CD4-positive, alpha-beta T cell (primary cell): Measurements from ENCODE around the gene MAGI1. TPM values are rescaled to one million over a fixed set of nuclear protein-coding genes. Genes with fewer than 3 reads are reported as not detected.
"Not testable (repeated sequence)": the region's sequence is repeated elsewhere in the genome, so short reads cannot be mapped to it uniquely, and the experiment has no call there.

Source experiments
- ATAC-seq: fragments of 200-7000 bp; cut with Tn5 transposase; one replicate; pipeline ENCODE4 v1.10.0; 2022; ENCODE audit warnings: mild to moderate bottlenecking; ENCODE audit not compliant: poor library complexity
- CTCF ChIA-PET: fragments of 350-600 bp; sonication (Branson Sonifier 250); formaldehyde crosslinking; loops from one replicate; lab custom pipeline; 2021; ENCODE audit warnings: antibody characterized with exemption, inconsistent platforms; lab: Charles Lee
- POLR2A ChIA-PET: fragments of 350-600 bp; sonication (Branson Sonifier 250); formaldehyde crosslinking; loops from one replicate; lab custom pipeline; 2021; ENCODE audit warnings: antibody characterized with exemption, inconsistent platforms; lab: Charles Lee
- DNase-seq, 14 experiments: peaks; one replicate each; pipeline ENCODE4 v3.0.0-alpha.2; 2013 to 2020; ENCODE audit warnings: mixed read lengths in 2 of 14
- H3K27ac ChIP-seq, 2 donors: one replicate each; pipeline versions ENCODE4 v1.5.1 to v1.7.0; 2013; ENCODE audit warnings: low read length in 2 of 2, low read depth in 1 of 2, mild to moderate bottlenecking in 1 of 2
- H3K27me3 ChIP-seq, 2 experiments: 1 replicate in 1 of 2; 2 replicates in 1 of 2; pipeline versions ENCODE4 v1.6.1 to v1.7.0; 2013; ENCODE audit warnings: low read length in 2 of 2, control low read depth in 1 of 2, mild to moderate bottlenecking in 1 of 2, moderate library complexity in 1 of 2; ENCODE audit not compliant: insufficient read depth in 2 of 2, control insufficient read depth in 1 of 2
- H3K36me3 ChIP-seq: one replicate; pipeline ENCODE4 v1.6.1; 2013; ENCODE audit warnings: low read length, control low read depth; ENCODE audit not compliant: insufficient read depth
- H3K4me1 ChIP-seq: one replicate; pipeline ENCODE4 v1.6.1; 2013; ENCODE audit warnings: low read length, control low read depth; ENCODE audit not compliant: insufficient read depth
- H3K4me3 ChIP-seq: one replicate; pipeline ENCODE4 v1.5.1; 2013; ENCODE audit warnings: mild to moderate bottlenecking, low read length, moderate library complexity
- H3K9me3 ChIP-seq, 2 experiments: 1 replicate in 1 of 2; 2 replicates in 1 of 2; pipeline versions ENCODE4 v1.6.1 to v1.7.0; 2013; ENCODE audit warnings: low read length in 2 of 2, mild to moderate bottlenecking in 2 of 2, control low read depth in 1 of 2, moderate library complexity in 1 of 2; ENCODE audit not compliant: control insufficient read depth in 1 of 2, insufficient read depth in 1 of 2
- H3K27ac Mint-ChIP-seq: one replicate; pipeline ENCODE4 v1.8.0; 2020; ENCODE audit warnings: mixed read lengths
- H3K27me3 Mint-ChIP-seq: one replicate; pipeline ENCODE4 v1.8.0; 2021; ENCODE audit warnings: mixed read lengths
- H3K36me3 Mint-ChIP-seq: one replicate; pipeline ENCODE4 v1.8.0; 2021; ENCODE audit warnings: low read depth, mixed read lengths
- H3K4me1 Mint-ChIP-seq: one replicate; pipeline ENCODE4 v1.8.0; 2021; ENCODE audit warnings: low read depth, mixed read lengths
- H3K4me3 Mint-ChIP-seq: one replicate; pipeline ENCODE4 v1.8.0; 2020; ENCODE audit warnings: mild to moderate bottlenecking, mixed read lengths
- H3K9me3 Mint-ChIP-seq: one replicate; pipeline ENCODE4 v1.8.0; 2020; ENCODE audit warnings: mixed read lengths
- intact Hi-C, 2 experiments: fragments of 100-400 bp; cut with DNase I in 1 of 2; cut with micrococcal nuclease in 1 of 2; formaldehyde crosslinking; loops; one replicate each; pipeline versions ENCODE4 v1.15.1 to v1.9.0; 2023 to 2025; cut with DNase I, micrococcal nuclease
- total RNA-seq, 174 experiments: library from RNA in 2 of 174; stranded (reverse) in 2 of 174; gene quantifications; one replicate each; pipeline ENCODE4 v1.2.3 and lab custom pipeline; 2021 to 2026
- TF ChIP-seq, protein P1 (sequence below): fragments of 200-600 bp; IDR thresholded peaks from one replicate; pipeline ENCODE4 v1.8.0; 2022; ENCODE audit warnings: antibody characterized with exemption, mild to moderate bottlenecking

The MAGI1 gene
- total RNA-seq, 2 experiments from 2014 or later = not detected

DNA sequence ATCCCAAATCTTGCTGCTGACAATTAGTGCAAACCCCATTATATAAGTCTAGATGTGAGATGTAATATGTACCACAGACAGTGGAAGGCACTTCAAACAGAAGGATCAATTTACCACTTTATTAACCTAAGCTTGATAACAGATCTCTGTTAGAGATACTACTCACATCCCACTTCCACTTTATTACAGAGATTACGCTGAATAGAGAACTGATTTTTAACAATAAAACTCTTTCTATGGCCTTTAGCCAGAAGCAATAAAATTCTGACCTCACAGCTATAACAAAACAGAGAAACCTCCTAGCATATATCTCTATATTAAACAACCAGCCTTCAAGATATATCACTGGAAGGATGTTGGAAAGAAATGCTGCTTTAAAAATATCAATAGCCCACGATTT lies 517.7 kb downstream of the MAGI1 start:
- Mint-ChIP-seq H3K4me3 (no peak overlapping the region), H3K27ac (no peak overlapping the region), H3K4me1 (no peaks in the 10 kb centered on the region), H3K36me3 (no peaks in the 10 kb centered on the region), H3K27me3 (no peaks in the 10 kb centered on the region), H3K9me3 (peaks cover 2% of the 10 kb centered on the region)
- Histone ChIP-seq H3K4me1 (no peaks in the 10 kb centered on the region), H3K4me3 (no peak overlapping the region), H3K27me3 (no peaks in the 10 kb centered on the region), H3K27ac (no peak overlapping the region), H3K36me3 (no peaks in the 10 kb centered on the region), H3K9me3 (peaks cover 0 to 10% of the 10 kb centered on the region in 2 experiments)
- no peak for ATAC-seq
- POLR2A ChIA-PET = no interaction called here
- CTCF ChIA-PET = no interaction called here
- intact Hi-C loops = no loop called here
- TF ChIP-seq, protein P1, sequence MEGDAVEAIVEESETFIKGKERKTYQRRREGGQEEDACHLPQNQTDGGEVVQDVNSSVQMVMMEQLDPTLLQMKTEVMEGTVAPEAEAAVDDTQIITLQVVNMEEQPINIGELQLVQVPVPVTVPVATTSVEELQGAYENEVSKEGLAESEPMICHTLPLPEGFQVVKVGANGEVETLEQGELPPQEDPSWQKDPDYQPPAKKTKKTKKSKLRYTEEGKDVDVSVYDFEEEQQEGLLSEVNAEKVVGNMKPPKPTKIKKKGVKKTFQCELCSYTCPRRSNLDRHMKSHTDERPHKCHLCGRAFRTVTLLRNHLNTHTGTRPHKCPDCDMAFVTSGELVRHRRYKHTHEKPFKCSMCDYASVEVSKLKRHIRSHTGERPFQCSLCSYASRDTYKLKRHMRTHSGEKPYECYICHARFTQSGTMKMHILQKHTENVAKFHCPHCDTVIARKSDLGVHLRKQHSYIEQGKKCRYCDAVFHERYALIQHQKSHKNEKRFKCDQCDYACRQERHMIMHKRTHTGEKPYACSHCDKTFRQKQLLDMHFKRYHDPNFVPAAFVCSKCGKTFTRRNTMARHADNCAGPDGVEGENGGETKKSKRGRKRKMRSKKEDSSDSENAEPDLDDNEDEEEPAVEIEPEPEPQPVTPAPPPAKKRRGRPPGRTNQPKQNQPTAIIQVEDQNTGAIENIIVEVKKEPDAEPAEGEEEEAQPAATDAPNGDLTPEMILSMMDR = no peak
- DNase-seq = no peak

- TF ChIP-seq, protein P1 = no peak
- Histone ChIP-seq H3K27me3 (no peaks in the 10 kb centered on the region), H3K4me1 (no peaks in the 10 kb centered on the region), H3K9me3 (peaks cover 0 to 10% of the 10 kb centered on the region in 2 experiments), H3K27ac (no peak overlapping the region), H3K4me3 (no peak overlapping the region), H3K36me3 (no peaks in the 10 kb centered on the region)
- Mint-ChIP-seq H3K4me1 (no peaks in the 10 kb centered on the region), H3K4me3 (no peak overlapping the region), H3K9me3 (peaks cover 6% of the 10 kb centered on the region), H3K27ac (no peak overlapping the region), H3K27me3 (no peaks in the 10 kb centered on the region), H3K36me3 (no peaks in the 10 kb centered on the region)
- ATAC-seq (no peak), DNase-seq (no peak)
- CTCF ChIA-PET = no interaction called here
- POLR2A ChIA-PET = no interaction called here
- intact Hi-C loops = no loop called here
These were observed 521.7 kb downstream of the MAGI1 start for GRCh38 chr3:65516998-65517397.

DNA sequence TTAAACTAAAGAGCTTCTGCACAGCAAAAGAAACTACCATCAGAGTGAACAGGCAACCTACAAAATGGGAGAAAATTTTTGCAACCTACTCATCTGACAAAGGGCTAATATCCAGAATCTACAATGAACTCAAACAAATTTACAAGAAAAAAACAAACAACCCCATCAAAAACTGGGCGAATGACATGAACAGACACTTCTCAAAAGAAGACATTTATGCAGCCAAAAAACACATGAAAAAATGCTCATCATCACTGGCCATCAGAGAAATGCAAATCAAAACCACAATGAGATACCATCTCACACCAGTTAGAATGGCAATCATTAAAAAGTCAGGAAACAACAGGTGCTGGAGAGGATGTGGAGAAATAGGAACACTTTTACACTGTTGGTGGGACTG lies 524.4 kb downstream of the MAGI1 start:
- H3K4me3 Mint-ChIP-seq, H3K27me3 Mint-ChIP-seq, POLR2A ChIA-PET, H3K36me3 Mint-ChIP-seq, H3K36me3 ChIP-seq, H3K27ac Mint-ChIP-seq, H3K27me3 ChIP-seq, H3K4me1 ChIP-seq, DNase-seq, CTCF ChIA-PET, H3K4me3 ChIP-seq, H3K9me3 Mint-ChIP-seq, ATAC-seq, H3K4me1 Mint-ChIP-seq, H3K27ac ChIP-seq, intact Hi-C loops: not testable (repeated sequence)
- peaks cover 0 to 14% of the 10 kb centered on the region in 2 experiments for H3K9me3 ChIP-seq

- POLR2A ChIA-PET, H3K27ac Mint-ChIP-seq, H3K36me3 Mint-ChIP-seq: not testable (repeated sequence)
These were observed 529.3 kb downstream of the MAGI1 start for GRCh38 chr3:65509423-65509794.

More at GRCh38 chr3:65509423-65509794, 529.3 kb downstream of the MAGI1 start:
- intact Hi-C loops, H3K4me3 ChIP-seq, H3K4me1 Mint-ChIP-seq, CTCF ChIA-PET, H3K36me3 ChIP-seq, H3K27me3 ChIP-seq, DNase-seq, H3K27ac ChIP-seq, H3K4me1 ChIP-seq, H3K4me3 Mint-ChIP-seq, H3K27me3 Mint-ChIP-seq, ATAC-seq: not testable (repeated sequence)
- H3K9me3 ChIP-seq = peaks cover 0 to 10% of the 10 kb centered on the region in 2 experiments
- peaks cover 11% of the 10 kb centered on the region for H3K9me3 Mint-ChIP-seq
